GM12878 (cell line): Measurements from ENCODE around the gene TSPY10. TPM values are rescaled to one million over a fixed set of nuclear protein-coding genes. Genes with fewer than 3 reads are reported as not detected.
"Not testable (repeated sequence)": the region's sequence is repeated elsewhere in the genome, so short reads cannot be mapped to it uniquely, and the experiment has no call there.

ENCODE experiments used
- ATAC-seq: fragments of 200-7000 bp; cut with Tn5 transposase; 3 replicates; pipeline ENCODE4 v1.9.1; 2020; ENCODE audit warnings: mild to moderate bottlenecking, moderate library complexity
- BruUV-seq: library from RNA; stranded (reverse); fragments of 400-500 nt; replicated peaks from 2 replicates; lab custom pipeline; 2021; lab: Mats Ljungman, UMichigan
- CTCF ChIA-PET: fragments of 300-600 bp; sonication (Branson Sonifier 250); formaldehyde crosslinking; extraction: SDS; loops from one replicate; lab custom pipeline; 2021; ENCODE audit warnings: inconsistent platforms; lab: Yijun Ruan, JAX
- POLR2A ChIA-PET: fragments of 350-600 bp; formaldehyde crosslinking; extraction: SDS; loops from one replicate; lab custom pipeline; 2021; ENCODE audit warnings: inconsistent platforms; lab: Charles Lee
- RAD21 ChIA-PET: fragments of 300-600 bp; sonication (Branson Sonifier 250); formaldehyde crosslinking; loops from one replicate; lab custom pipeline; 2023; ENCODE audit warnings: antibody characterized with exemption; ENCODE audit not compliant: unreplicated experiment; lab: Charles Lee
- SMC1A ChIA-PET: fragments of 300-600 bp; sonication (Branson Sonifier 250); formaldehyde crosslinking; loops from one replicate; lab custom pipeline; 2023; ENCODE audit not compliant: unreplicated experiment, uncharacterized antibody; lab: Charles Lee
- DNase-seq: peaks from one replicate; pipeline ENCODE4 v3.0.0-alpha.2; 2011; ENCODE audit warnings: low read depth, low spot score
- FAIRE-seq: peaks from 3 replicates; lab custom pipeline; 2011; peaks lifted over from hg19 to GRCh38; lab: Jason Lieb, UNC
- H2AFZ ChIP-seq: 2 replicates; pipeline ENCODE4 v1.6.0; 2011; ENCODE audit warnings: low read depth, low read length, control low read depth; ENCODE audit not compliant: control insufficient read depth
- H3K27ac ChIP-seq: 2 replicates; pipeline ENCODE4 v1.5.1; 2011; ENCODE audit warnings: control low read depth; ENCODE audit not compliant: control insufficient read depth, insufficient read depth
- H3K27me3 ChIP-seq, 2 experiments: replicated peaks in 1 of 2; 2 replicates each; pipeline versions ENCODE4 v1.6.0 to v1.6.1; 2011; ENCODE audit warnings: low read length in 1 of 2; ENCODE audit not compliant: control insufficient read depth in 2 of 2, insufficient read depth in 2 of 2
- H3K36me3 ChIP-seq, 2 experiments: 2 replicates each; pipeline ENCODE4 v1.5.1; 2011; ENCODE audit warnings: low read length in 1 of 2; ENCODE audit not compliant: control insufficient read depth in 2 of 2, insufficient read depth in 2 of 2
- H3K4me1 ChIP-seq: 2 replicates; pipeline ENCODE4 v1.6.1; 2011; ENCODE audit warnings: mild to moderate bottlenecking, low read length, moderate library complexity, mixed read lengths; ENCODE audit not compliant: control insufficient read depth, insufficient read depth
- H3K4me2 ChIP-seq: 2 replicates; pipeline ENCODE4 v1.6.0; 2011; ENCODE audit warnings: control low read depth; ENCODE audit not compliant: control insufficient read depth, insufficient read depth
- H3K4me3 ChIP-seq: fragments of 200-600 bp; sonication (generic); 2 replicates; pipeline ENCODE4 v1.5.1; 2016
- H3K79me2 ChIP-seq: 2 replicates; pipeline ENCODE4 v1.6.0; 2011; ENCODE audit warnings: low read length; ENCODE audit not compliant: control insufficient read depth, insufficient read depth
- H3K9ac ChIP-seq: 2 replicates; pipeline ENCODE4 v1.8.0; 2011; ENCODE audit warnings: low read length, control low read depth, mixed read lengths; ENCODE audit not compliant: control insufficient read depth, insufficient read depth
- H3K9me3 ChIP-seq: replicated peaks from 3 replicates; pipeline ENCODE4 v1.5.1; 2011; ENCODE audit warnings: mild to moderate bottlenecking, low read length; ENCODE audit not compliant: control insufficient read depth, insufficient read depth
- H4K20me1 ChIP-seq: 2 replicates; pipeline ENCODE4 v1.6.0; 2011; ENCODE audit not compliant: control insufficient read depth, insufficient read depth
- WGBS: methylation state at CpG from one replicate; pipeline ENCODE4 v1.1.6; 2016; ENCODE audit warnings: low lambda C conversion rate; ENCODE audit not compliant: insufficient replicate concordance, insufficient coverage; ENCODE audit errors: missing lambda C conversion rate; 5-methylcytosine and 5-hydroxymethylcytosine counted together
- in situ Hi-C: fragments of 300-500 bp; cut with MboI; formaldehyde crosslinking; loops from 9 replicates; pipeline ENCODE4 v1.14.3; 2018; ENCODE audit warnings: mixed read lengths
- intact Hi-C: fragments of 100-400 bp; cut with micrococcal nuclease; formaldehyde crosslinking; loops from one replicate; pipeline ENCODE4 v1.14.2; 2022; ENCODE audit not compliant: unreplicated experiment
- polyA plus RNA-seq, 11 experiments: library from polyadenylated mRNA; depleted of rRNA in 4 of 11; unstranded in 6 of 11; stranded (reverse) in 5 of 11; fragments of >200 nt; fragmentation: Nextera tagmentation in 4 of 11; fragmentation: Illumina TruSeq in 1 of 11; extraction: Ambion mirVana in 4 of 11; extraction: Trizol in 1 of 11; gene quantifications; 1 replicate in 1 of 11; 2 replicates in 10 of 11; pipeline versions ENCODE4 v1.2.1 to v1.2.3, GENCODE V29; 2011 to 2016; ENCODE audit warnings: inconsistent platforms in 2 of 11, missing spikeins in 2 of 11, low read depth in 1 of 11
- total RNA-seq, 4 experiments: library from RNA; depleted of rRNA in 3 of 4; stranded (reverse); fragments of >200 nt in 3 of 4; fragmentation: Illumina TruSeq in 1 of 4; extraction: Trizol in 1 of 4; gene quantifications; 2 replicates each; pipeline versions ENCODE4 v1.2.1 to v1.2.3, GENCODE V29; 2013 to 2021

TSPY10 gene
- total and polyA plus RNA-seq, 10 of the 15 experiments (the other 5 are each of a cell fraction or from before 2014, with no cell fraction given) = not detected

DNA sequence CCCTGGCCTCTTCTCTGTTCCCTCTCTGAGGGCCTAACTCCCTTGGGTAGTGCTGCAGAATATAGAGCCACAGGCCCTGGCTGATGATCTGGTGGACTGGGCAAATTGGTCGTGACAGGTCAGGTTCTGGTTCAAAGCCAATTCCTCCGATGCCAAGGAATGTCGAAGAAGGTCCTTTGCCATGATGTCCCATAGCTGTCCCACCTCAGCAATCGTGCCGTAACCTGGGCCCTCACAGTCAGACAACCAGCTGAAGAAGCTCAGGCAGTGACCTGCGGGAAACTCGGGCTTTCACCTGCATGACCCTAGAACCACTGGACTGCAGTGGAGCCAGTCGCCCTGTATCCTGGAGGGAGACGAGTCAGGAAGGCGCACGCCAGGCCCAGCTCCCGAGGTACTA lies 11.4 kb upstream of the TSPY10 start:
- H3K9ac ChIP-seq, H3K4me3 ChIP-seq, RAD21 ChIA-PET, H3K27ac ChIP-seq, SMC1A ChIA-PET, BruUV-seq, DNase-seq, in situ Hi-C loops, H2AFZ ChIP-seq, ATAC-seq, H3K4me1 ChIP-seq, H3K36me3 ChIP-seq, H3K27me3 ChIP-seq, FAIRE-seq, POLR2A ChIA-PET, H3K4me2 ChIP-seq, H3K79me2 ChIP-seq, H3K9me3 ChIP-seq, H4K20me1 ChIP-seq, intact Hi-C loops, CTCF ChIA-PET: not testable (repeated sequence)
- WGBS = no CpG with 5 or more reads among the region's 12 CpGs

Other genes starting within 250 kb of the TSPY10 start
- gene TSPY4, start 190.4 kb upstream of the TSPY10 start, total RNA-seq (2014; rRNA removed) = not detected in 2 replicates
- not detected in 2 replicates for gene TSPY4, start 190.4 kb upstream of the TSPY10 start, total RNA-seq (2014; rRNA removed; fragmentation: Illumina TruSeq; extraction: Trizol)
- not detected in 2 replicates for gene TSPY4, start 190.4 kb upstream of the TSPY10 start, total RNA-seq (2021)
- gene TSPY4, start 190.4 kb upstream of the TSPY10 start, polyA plus RNA-seq (2011; rRNA removed) = not detected in 2 replicates
- not detected in 2 replicates for gene TSPY4, start 190.4 kb upstream of the TSPY10 start, polyA plus RNA-seq (2014; fragmentation: Illumina TruSeq; extraction: Trizol)
- gene TSPY4, start 190.4 kb upstream of the TSPY10 start, polyA plus RNA-seq (2014; fragmentation: Nextera tagmentation; extraction: Ambion mirVana) = not detected
- not detected in 2 replicates for gene TSPY4, start 190.4 kb upstream of the TSPY10 start, polyA plus RNA-seq (2014; rRNA removed)
- gene TSPY4, start 190.4 kb upstream of the TSPY10 start, polyA plus RNA-seq (2016; fragmentation: Nextera tagmentation; extraction: Ambion mirVana) = not detected
- gene TSPY8, start 170.1 kb upstream of the TSPY10 start, total RNA-seq (2014; rRNA removed) = not detected in 2 replicates
- gene TSPY8, start 170.1 kb upstream of the TSPY10 start, total RNA-seq (2014; rRNA removed; fragmentation: Illumina TruSeq; extraction: Trizol) = not detected in 2 replicates
- gene TSPY8, start 170.1 kb upstream of the TSPY10 start, total RNA-seq (2021) = not detected in 2 replicates
- gene TSPY8, start 170.1 kb upstream of the TSPY10 start, polyA plus RNA-seq (2011; rRNA removed) = not detected in 2 replicates
- gene TSPY8, start 170.1 kb upstream of the TSPY10 start, polyA plus RNA-seq (2014; fragmentation: Illumina TruSeq; extraction: Trizol) = not detected in 2 replicates
- gene TSPY8, start 170.1 kb upstream of the TSPY10 start, polyA plus RNA-seq (2014; fragmentation: Nextera tagmentation; extraction: Ambion mirVana) = not detected
- gene TSPY8, start 170.1 kb upstream of the TSPY10 start, polyA plus RNA-seq (2014; rRNA removed) = not detected in 2 replicates
- gene TSPY8, start 170.1 kb upstream of the TSPY10 start, polyA plus RNA-seq (2016; fragmentation: Nextera tagmentation; extraction: Ambion mirVana) = not detected
- not detected in 2 replicates for gene TSPY3, start 129.5 kb upstream of the TSPY10 start, total RNA-seq (2014; rRNA removed)
- not detected in 2 replicates for gene TSPY3, start 129.5 kb upstream of the TSPY10 start, total RNA-seq (2014; rRNA removed; fragmentation: Illumina TruSeq; extraction: Trizol)
- gene TSPY3, start 129.5 kb upstream of the TSPY10 start, total RNA-seq (2021) = not detected in 2 replicates
- not detected in 2 replicates for gene TSPY3, start 129.5 kb upstream of the TSPY10 start, polyA plus RNA-seq (2011; rRNA removed)
- not detected in 2 replicates for gene TSPY3, start 129.5 kb upstream of the TSPY10 start, polyA plus RNA-seq (2014; fragmentation: Illumina TruSeq; extraction: Trizol)
- gene TSPY3, start 129.5 kb upstream of the TSPY10 start, polyA plus RNA-seq (2014; fragmentation: Nextera tagmentation; extraction: Ambion mirVana) = not detected
- gene TSPY3, start 129.5 kb upstream of the TSPY10 start, polyA plus RNA-seq (2014; rRNA removed) = not detected in 2 replicates
- not detected for gene TSPY3, start 129.5 kb upstream of the TSPY10 start, polyA plus RNA-seq (2016; fragmentation: Nextera tagmentation; extraction: Ambion mirVana)
- gene TSPY1, start 60.9 kb upstream of the TSPY10 start, total RNA-seq (2014; rRNA removed) = not detected in 2 replicates
- gene TSPY1, start 60.9 kb upstream of the TSPY10 start, total RNA-seq (2014; rRNA removed; fragmentation: Illumina TruSeq; extraction: Trizol) = not detected in 2 replicates
- not detected in 2 replicates for gene TSPY1, start 60.9 kb upstream of the TSPY10 start, total RNA-seq (2021)
- gene TSPY1, start 60.9 kb upstream of the TSPY10 start, polyA plus RNA-seq (2011; rRNA removed) = not detected in 2 replicates
- not detected in 2 replicates for gene TSPY1, start 60.9 kb upstream of the TSPY10 start, polyA plus RNA-seq (2014; fragmentation: Illumina TruSeq; extraction: Trizol)
- gene TSPY1, start 60.9 kb upstream of the TSPY10 start, polyA plus RNA-seq (2014; fragmentation: Nextera tagmentation; extraction: Ambion mirVana) = not detected
- not detected in 2 replicates for gene TSPY1, start 60.9 kb upstream of the TSPY10 start, polyA plus RNA-seq (2014; rRNA removed)
- gene TSPY1, start 60.9 kb upstream of the TSPY10 start, polyA plus RNA-seq (2016; fragmentation: Nextera tagmentation; extraction: Ambion mirVana) = not detected
- not detected in 2 replicates for gene TSPY9, start 40.6 kb upstream of the TSPY10 start, total RNA-seq (2014; rRNA removed)
- gene TSPY9, start 40.6 kb upstream of the TSPY10 start, total RNA-seq (2014; rRNA removed; fragmentation: Illumina TruSeq; extraction: Trizol) = not detected in 2 replicates
- gene TSPY9, start 40.6 kb upstream of the TSPY10 start, total RNA-seq (2021) = not detected in 2 replicates
- not detected in 2 replicates for gene TSPY9, start 40.6 kb upstream of the TSPY10 start, polyA plus RNA-seq (2011; rRNA removed)
- gene TSPY9, start 40.6 kb upstream of the TSPY10 start, polyA plus RNA-seq (2014; fragmentation: Illumina TruSeq; extraction: Trizol) = not detected in 2 replicates
- not detected for gene TSPY9, start 40.6 kb upstream of the TSPY10 start, polyA plus RNA-seq (2014; fragmentation: Nextera tagmentation; extraction: Ambion mirVana)
- gene TSPY9, start 40.6 kb upstream of the TSPY10 start, polyA plus RNA-seq (2014; rRNA removed) = not detected in 2 replicates
- gene TSPY9, start 40.6 kb upstream of the TSPY10 start, polyA plus RNA-seq (2016; fragmentation: Nextera tagmentation; extraction: Ambion mirVana) = not detected